GM19025 (cell line): ENCODE measurements around the gene GRPEL1.

Source experiments
- ATAC-seq: cut with Tn5 transposase; IDR thresholded peaks from one replicate; pipeline ENCODE4 v1.9.1; 2021; ENCODE audit warnings: mild to moderate bottlenecking, low read depth, moderate library complexity; ENCODE audit not compliant: unreplicated experiment

GRPEL1 gene

GRCh38 chr4:7027284-7027683 is 40.6 kb downstream of the GRPEL1 start:
- ATAC-seq = no peak

GRCh38 chr4:7026107-7026506 is 41.8 kb downstream of the GRPEL1 start:
- ATAC-seq = no peak

DNA sequence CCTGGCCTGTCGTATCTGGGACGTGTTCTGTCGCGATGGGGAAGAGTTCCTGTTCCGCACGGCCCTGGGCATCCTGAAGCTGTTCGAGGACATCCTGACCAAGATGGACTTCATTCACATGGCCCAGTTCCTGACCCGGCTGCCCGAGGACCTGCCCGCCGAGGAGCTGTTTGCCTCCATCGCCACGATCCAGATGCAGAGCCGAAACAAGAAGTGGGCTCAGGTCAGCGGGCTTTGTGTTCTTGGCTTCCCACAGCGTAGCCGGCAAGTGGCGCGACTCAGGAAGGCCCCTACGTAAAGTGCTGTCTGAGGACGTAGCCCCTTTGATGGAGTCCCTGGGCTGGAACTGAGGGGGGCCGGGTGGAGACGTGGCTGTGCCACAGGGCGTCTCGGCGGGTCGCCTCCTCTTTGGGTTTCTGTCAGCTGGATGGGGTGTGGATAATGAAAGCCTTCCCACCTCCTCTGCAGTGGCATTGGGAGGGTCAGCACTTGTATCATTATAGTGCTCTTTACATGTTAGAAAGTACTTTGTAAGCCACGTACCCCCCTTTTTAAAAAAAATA is 42.7 kb downstream of the GRPEL1 start:
- ATAC-seq = no peak

DNA sequence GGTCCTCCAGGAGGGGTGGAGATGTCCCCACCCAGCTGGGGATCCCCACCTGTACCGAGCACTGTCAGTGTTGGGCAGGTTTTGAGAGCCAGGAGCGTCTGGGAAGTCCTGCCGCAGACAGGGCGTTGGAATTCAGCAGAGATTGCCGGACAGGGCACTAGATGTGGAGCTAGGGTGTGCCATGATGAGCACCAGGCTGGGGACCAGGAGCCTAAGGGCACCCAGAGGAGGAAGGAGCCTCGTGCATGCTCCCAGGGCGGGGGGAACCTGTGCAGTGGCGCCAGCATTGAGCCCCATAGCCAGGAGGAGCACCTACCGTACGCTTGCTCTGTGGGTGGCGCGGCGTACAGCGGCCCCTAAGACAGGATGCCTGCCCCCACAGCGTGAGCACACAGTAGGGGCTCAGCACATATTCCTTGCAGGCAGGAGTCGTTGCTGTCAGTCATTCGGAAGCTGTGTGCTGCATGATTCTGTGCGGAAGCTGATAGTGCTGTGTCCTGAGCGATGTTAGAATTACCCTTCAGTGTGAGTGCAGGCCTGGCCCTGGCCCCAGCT is 43.5 kb downstream of the GRPEL1 start:
- no peak for ATAC-seq

GRCh38 chr4:7023901-7024300 is 44.0 kb downstream of the GRPEL1 start:
- ATAC-seq = no peak

GRCh38 chr4:7023486-7023885 is 44.4 kb downstream of the GRPEL1 start:
- ATAC-seq = no peak

DNA sequence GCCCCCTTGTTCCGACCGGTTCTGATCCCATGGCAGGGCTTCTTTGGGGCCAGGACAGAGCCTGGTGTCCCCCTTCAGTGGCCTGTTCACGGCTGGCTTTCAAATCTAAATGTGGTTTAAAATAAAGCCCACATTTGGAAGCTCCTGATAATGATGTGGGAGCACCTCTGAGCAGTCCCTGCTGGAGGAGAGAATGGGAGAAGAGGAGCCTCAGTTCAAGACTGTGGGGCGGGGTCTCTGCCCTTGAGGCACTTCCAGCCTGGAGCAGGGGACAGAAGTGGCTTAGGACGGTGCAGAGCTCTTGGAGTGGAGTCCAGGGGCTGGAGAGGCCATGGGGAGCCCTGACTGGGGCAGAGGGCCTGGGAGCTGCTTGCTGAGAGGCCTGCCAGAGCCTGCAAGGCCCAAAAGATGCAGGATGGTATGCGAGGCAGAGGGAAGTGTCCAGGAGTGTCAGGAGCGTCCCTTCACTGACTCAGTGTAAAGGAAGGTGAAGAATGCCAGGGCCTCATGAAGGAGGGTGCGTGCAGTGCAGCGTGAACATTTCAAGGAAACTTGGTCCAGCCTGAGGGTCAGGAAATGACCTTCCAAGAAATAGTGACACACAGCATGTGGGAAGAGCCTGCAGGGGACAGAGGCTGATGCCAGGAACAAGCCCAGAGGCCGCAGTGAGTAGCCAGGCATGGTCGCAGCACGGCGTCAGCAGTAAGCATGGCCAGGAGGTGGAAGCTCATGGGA is 45.8 kb downstream of the GRPEL1 start:
- ATAC-seq = no peak

- no peak for ATAC-seq
These were observed 46.5 kb downstream of the GRPEL1 start for GRCh38 chr4:7021355-7021754.

GRCh38 chr4:7020856-7021255 is 47.0 kb downstream of the GRPEL1 start:
- ATAC-seq = no peak

DNA sequence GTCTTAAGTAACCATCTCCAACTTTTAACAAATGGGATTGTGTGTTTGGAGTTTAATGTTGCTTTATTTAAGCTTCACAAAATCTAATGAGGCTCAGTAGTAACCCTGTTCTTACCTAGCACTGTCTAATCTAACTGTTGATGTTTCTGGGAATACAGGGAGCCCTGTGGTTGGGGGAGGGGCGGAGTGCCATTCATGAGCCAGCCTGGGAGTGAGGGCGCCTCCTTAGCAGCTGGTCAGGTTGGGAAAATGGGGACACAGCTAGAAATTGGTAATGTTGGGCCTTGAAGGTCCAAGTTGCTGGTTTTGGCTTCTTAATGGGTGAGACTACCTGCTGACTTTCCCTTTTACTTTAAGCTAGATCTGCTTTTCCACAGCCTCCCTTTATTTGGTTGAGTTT is 47.6 kb downstream of the GRPEL1 start:
- no peak for ATAC-seq

DNA sequence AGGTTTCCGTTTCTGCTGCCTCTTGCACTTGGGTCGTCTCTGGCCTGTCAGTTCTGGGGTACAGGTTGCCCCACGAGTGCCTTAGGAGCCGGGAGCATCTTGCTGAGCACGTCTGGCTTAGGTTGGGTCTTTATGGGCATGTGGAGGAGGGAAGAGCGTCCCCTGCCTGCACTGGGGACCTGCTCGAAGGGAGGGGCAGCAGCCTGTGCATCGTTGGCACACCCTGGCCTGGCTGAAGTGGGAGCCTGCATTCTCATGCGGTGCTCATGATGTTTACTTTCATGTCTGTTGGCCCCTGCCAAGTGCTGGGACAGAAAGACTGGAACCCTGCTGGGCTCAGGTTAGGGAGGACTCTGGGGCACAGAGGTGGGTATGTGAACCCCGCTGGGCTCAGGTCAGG is 48.5 kb downstream of the GRPEL1 start:
- no peak for ATAC-seq

GRCh38 chr4:7018281-7018680 is 49.6 kb downstream of the GRPEL1 start:
- no peak for ATAC-seq

DNA sequence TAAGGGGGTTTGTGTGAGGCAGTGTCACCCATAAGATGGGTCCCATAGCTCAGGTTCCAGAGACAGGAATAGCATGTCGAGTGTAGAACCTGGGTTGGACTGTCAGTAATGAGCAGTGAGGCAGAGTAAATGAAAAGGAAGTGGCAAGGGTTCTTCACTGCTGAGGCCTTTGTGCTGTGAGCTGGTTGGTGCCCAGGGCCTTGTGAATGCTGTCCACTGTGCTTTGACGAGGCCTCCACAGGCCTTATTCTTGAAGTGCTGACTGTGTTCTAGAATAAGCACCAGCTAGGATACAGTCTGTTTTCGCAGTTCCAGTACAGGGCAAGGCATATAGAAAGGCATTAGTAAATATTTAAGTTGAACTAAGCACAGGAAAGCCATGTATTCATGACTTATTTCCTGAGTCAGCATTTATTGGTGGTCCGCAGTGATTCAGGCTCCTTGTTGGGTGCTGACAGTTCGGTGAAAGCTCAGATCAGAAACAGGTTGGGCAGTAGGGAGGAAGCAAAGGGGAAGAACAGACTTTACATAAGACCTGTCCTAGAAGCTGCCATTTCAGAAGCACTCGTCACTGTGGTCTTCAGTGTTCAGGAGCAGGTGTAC is 50.3 kb downstream of the GRPEL1 start:
- no peak for ATAC-seq

DNA sequence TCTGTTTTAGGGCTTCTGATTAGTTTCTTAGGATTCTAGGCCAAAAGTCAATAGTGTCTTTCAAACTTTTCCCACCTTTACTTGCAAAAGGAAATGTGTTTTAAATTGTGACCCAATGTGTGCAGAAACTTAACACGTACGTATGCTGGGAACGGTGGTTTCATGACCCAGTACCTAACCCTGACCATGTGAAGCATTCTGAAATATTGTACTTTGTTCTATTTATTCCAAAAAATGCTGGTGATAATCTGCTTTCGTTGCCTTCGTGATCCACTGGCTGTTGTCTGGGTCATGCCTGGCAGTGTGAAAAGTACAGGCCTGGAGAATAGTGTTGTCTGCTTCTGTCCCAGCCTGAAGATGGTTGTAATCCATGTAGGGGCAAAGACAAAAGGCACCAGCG is 51.4 kb downstream of the GRPEL1 start:
- no peak for ATAC-seq

DNA sequence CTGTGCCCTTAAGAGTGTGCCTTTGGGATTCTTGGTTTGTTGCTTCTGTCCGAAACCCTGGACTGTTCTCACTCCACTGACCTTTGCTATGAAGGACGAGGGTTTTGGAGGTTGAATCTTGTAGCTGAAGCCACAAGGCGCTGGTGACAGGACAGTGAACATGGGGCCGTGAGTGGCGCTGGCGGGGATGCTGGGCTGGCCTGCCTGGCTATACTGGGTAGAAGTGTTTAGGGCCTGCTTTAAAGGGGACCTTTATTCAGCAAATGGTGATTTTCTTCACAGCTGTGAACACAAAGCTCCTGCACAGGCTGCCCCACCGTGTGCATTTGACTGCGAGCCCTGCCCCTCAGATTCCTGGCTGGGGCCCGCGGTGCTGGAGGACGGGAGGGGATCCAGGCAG is 51.8 kb downstream of the GRPEL1 start:
- no peak for ATAC-seq

- ATAC-seq = no peak
These were observed 52.4 kb downstream of the GRPEL1 start for GRCh38 chr4:7015383-7016035.

- no peak for ATAC-seq
These were observed 53.0 kb downstream of the GRPEL1 start for GRCh38 chr4:7014815-7015214.

GRCh38 chr4:7013175-7013574 is 54.7 kb downstream of the GRPEL1 start:
- ATAC-seq = no peak

- ATAC-seq = no peak
These were observed 58.3 kb downstream of the GRPEL1 start for GRCh38 chr4:7009564-7009963.
